22Rv1 (cell line): ENCODE data around the gene RAB40A.

Experiments used
- ZFX ChIP-seq: fragments of 450-650 bp; IDR thresholded peaks from 2 replicates; pipeline ENCODE4 v1.6.1; 2017; ENCODE audit warnings: antibody characterized with exemption, borderline replicate concordance
- TF ChIP-seq, protein P1 (sequence below): fragments of 450-650 bp; IDR thresholded peaks from 2 replicates; pipeline ENCODE4 v1.5.1; 2017; ENCODE audit warnings: mild to moderate bottlenecking

DNA sequence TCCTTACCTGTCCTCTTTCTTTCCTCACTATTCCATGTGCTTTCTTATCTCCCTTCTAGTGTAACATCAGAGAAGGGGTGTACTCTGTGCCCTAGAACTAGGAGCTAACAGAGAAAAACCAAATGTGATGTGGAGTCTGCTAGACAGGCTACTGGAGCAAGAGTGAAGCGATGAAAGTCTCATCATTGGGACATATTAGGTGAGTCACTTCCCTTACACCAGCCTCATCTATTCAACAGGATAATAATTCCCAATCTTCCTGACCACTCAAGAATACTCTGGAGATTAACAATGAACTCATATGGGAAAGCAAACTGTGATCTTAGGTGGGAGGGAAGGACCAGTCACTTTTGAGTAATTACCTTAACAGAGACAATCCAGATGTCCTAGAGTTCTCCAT is 58.1 kb downstream of the RAB40A start:
- TF ChIP-seq, protein P1, sequence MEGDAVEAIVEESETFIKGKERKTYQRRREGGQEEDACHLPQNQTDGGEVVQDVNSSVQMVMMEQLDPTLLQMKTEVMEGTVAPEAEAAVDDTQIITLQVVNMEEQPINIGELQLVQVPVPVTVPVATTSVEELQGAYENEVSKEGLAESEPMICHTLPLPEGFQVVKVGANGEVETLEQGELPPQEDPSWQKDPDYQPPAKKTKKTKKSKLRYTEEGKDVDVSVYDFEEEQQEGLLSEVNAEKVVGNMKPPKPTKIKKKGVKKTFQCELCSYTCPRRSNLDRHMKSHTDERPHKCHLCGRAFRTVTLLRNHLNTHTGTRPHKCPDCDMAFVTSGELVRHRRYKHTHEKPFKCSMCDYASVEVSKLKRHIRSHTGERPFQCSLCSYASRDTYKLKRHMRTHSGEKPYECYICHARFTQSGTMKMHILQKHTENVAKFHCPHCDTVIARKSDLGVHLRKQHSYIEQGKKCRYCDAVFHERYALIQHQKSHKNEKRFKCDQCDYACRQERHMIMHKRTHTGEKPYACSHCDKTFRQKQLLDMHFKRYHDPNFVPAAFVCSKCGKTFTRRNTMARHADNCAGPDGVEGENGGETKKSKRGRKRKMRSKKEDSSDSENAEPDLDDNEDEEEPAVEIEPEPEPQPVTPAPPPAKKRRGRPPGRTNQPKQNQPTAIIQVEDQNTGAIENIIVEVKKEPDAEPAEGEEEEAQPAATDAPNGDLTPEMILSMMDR: no peak
- no peak for TF ChIP-seq ZFX
